GM06990 (cell line): Measurements from ENCODE around the gene TCL1B.
A peak's percentile ranks its signal among the peaks of the same experiment; 100 is the strongest.

Source experiments
- DNase-seq: peaks from one replicate; pipeline ENCODE4 v3.0.0-alpha.2; 2011; ENCODE audit not compliant: insufficient read length; ENCODE audit errors: extremely low read depth
- H3K27me3 ChIP-seq: replicated peaks from 2 replicates; pipeline ENCODE4 v1.6.0; 2011; ENCODE audit warnings: low read length; ENCODE audit not compliant: control insufficient read depth, insufficient read depth
- H3K36me3 ChIP-seq: 2 replicates; pipeline ENCODE4 v1.5.1; 2011; ENCODE audit warnings: low read length; ENCODE audit not compliant: control insufficient read depth, insufficient read depth
- H3K4me3 ChIP-seq: replicated peaks from 2 replicates; pipeline ENCODE4 v1.5.1; 2011; ENCODE audit warnings: low read depth, mild to moderate bottlenecking, control low read depth, low read length
- TF ChIP-seq, protein P1 (sequence below): IDR thresholded peaks from 2 replicates; pipeline ENCODE4 v1.5.1; 2011; ENCODE audit warnings: low read length, control low read depth, mild to moderate bottlenecking, inconsistent platforms; ENCODE audit not compliant: insufficient read depth, poor library complexity, severe bottlenecking

The TCL1B gene

DNA sequence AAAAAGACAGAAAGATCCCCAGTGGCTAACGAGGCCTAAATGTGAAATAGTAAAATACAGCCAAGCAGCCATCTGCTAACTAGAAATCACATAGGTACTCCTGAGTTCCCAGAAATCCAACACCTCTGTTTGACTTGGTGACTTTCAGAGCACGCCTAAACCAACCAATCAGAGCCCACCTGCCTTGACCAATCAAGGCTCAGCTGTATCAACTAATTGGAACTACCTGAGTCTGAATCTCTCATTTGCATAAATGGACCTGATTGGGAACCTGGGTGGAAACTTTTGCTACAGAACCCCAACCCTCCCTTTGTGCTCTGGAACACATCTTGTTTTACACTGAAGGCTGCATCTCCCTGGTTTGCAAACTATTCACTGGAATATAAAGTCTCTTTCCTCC lies 5.1 kb upstream of the TCL1B start:
- TF ChIP-seq, protein P1, sequence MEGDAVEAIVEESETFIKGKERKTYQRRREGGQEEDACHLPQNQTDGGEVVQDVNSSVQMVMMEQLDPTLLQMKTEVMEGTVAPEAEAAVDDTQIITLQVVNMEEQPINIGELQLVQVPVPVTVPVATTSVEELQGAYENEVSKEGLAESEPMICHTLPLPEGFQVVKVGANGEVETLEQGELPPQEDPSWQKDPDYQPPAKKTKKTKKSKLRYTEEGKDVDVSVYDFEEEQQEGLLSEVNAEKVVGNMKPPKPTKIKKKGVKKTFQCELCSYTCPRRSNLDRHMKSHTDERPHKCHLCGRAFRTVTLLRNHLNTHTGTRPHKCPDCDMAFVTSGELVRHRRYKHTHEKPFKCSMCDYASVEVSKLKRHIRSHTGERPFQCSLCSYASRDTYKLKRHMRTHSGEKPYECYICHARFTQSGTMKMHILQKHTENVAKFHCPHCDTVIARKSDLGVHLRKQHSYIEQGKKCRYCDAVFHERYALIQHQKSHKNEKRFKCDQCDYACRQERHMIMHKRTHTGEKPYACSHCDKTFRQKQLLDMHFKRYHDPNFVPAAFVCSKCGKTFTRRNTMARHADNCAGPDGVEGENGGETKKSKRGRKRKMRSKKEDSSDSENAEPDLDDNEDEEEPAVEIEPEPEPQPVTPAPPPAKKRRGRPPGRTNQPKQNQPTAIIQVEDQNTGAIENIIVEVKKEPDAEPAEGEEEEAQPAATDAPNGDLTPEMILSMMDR = no peak
- DNase-seq = no peak
- Histone ChIP-seq H3K36me3 (no peaks in the 10 kb centered on the region), H3K27me3 (no peaks in the 10 kb centered on the region), H3K4me3 (no peak overlapping the region)

DNA sequence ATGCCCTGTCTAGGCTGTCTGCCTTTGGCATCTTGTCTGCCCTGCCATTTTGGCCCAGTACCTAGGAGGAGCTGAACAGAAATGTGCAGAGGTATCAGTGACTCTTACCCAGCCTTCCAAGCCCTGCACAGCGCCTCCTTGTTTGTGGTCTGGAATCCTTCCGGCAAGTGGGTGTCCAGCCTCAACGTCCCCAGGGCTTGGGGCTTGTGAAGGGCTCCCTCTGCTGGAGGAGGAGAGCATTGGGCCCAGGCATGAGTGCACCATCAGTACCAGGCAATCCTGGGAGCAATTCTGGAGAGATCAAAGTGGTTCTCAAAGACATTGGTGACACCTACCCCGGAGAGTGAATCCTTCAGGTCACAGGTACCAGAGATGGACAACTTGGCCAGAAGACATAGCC lies 2.4 kb upstream of the TCL1B start:
- TF ChIP-seq, protein P1 = peak; percentile 96
- Histone ChIP-seq H3K4me3 (no peak overlapping the region), H3K36me3 (no peaks in the 10 kb centered on the region), H3K27me3 (no peaks in the 10 kb centered on the region)
- DNase-seq = no peak

DNA sequence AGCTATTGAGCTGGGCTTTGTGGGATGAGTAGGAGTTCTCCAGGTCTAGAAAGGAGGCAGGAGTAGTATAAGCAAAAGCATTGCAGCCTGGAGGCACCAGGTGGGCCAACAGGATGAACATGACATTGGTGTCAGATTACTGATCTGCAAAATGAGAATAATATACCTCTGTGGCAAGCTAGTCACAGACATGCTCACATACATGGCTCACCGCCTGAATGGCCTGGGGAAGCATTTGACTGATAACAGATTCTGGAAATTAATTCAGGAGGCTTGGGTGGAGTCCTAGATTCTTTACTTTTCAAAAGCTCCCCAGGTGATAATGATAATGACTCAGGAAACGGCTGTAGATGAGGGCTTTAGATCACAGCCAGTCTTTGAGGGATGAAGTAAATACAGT lies 709 bp downstream of the TCL1B start:
- Histone ChIP-seq H3K36me3 (no peaks in the 10 kb centered on the region), H3K27me3 (no peaks in the 10 kb centered on the region), H3K4me3 (no peak overlapping the region)
- TF ChIP-seq, protein P1 = no peak
- no peak for DNase-seq

DNA sequence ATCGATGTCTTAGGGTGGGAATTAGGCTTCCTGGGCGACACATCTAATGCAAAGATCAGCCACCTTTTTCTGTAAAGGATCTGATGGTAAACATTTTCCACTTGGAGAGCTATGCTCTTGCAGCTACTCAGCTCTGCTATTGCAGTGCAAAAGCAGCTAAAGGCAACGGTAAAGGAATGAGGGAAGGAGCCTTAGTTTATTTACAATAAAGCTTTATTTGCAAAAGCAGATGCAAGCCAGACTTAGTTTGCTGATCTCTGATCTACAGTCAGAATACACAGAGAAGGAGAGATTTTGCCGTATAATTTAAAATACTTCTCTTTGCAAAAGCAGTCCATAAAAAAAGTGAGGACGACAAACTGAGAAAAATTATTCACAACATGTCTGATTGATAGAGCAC lies 3.2 kb downstream of the TCL1B start:
- no peaks in the 10 kb centered on the region for H3K36me3 ChIP-seq
- H3K27me3 ChIP-seq = no peaks in the 10 kb centered on the region
- H3K4me3 ChIP-seq = no peak overlapping the region
- DNase-seq = no peak
- TF ChIP-seq, protein P1 = no peak

DNA sequence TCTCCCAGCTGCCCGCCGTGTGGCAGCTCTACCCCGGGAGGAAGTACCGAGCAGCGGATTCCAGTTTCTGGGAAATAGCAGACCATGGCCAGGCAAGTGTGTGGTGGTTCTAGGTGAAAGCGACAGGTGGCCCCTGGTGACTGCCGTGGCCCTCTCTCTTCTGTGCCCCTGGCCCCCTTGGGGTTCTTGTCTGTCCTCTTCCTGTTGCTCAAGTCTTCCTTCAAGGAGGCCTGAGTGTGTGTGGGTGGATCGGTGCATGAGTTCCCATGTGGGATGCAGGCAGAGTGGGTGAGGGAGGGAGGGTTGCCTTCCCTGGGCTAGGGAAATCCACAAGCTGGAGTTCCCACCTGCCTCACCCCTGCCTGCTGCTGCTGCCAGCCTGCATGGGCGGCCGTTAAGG lies 4.6 kb downstream of the TCL1B start:
- no peak for DNase-seq
- Histone ChIP-seq H3K36me3 (no peaks in the 10 kb centered on the region), H3K27me3 (no peaks in the 10 kb centered on the region), H3K4me3 (no peak overlapping the region)
- TF ChIP-seq, protein P1 = no peak

DNA sequence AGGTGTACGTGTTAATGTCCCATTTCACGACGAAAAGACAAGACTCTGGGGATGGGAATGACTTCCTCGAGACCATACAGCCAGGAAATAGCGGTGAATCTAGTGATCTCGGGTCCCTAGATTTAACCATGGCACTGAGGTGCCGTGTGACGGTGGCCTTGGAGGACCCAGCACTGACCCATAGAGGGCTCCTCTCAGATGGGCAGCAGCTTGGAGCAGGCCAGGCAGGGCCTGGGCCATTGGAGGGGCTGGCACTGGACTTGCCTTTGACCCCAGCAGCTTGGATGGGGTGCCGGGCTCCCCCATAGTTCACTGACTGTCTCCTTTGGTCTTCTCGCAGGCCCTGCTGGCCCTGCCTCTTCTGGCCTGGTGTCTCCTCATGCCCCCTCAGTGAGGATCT lies 5.4 kb downstream of the TCL1B start:
- TF ChIP-seq, protein P1 = no peak
- DNase-seq = no peak
- H3K4me3 ChIP-seq = no peak overlapping the region
- H3K27me3 ChIP-seq = no peaks in the 10 kb centered on the region
- no peaks in the 10 kb centered on the region for H3K36me3 ChIP-seq
